ENCODE data around the gene IMPACT.
A peak's percentile ranks its signal among the peaks of the same experiment; 100 is the strongest.

IMPACT gene, protein sequence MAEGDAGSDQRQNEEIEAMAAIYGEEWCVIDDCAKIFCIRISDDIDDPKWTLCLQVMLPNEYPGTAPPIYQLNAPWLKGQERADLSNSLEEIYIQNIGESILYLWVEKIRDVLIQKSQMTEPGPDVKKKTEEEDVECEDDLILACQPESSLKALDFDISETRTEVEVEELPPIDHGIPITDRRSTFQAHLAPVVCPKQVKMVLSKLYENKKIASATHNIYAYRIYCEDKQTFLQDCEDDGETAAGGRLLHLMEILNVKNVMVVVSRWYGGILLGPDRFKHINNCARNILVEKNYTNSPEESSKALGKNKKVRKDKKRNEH

GRCh38 chr18:24426398-24427294 lies at the start of gene IMPACT:
Gene IMPACT (plus strand): TSS chr18:24426670. CDS start chr18:24426757, 87 bp downstream.
- DNase-seq (ENCODE audit: low spot score) (peak; percentile 89), ATAC-seq (ENCODE audit: low read depth) (peak; percentile 92)
- H3K27me3 ChIP-seq (ENCODE audit: insufficient read depth, poor library complexity, severe bottlenecking): no peaks in the 10 kb centered on the region
- peaks cover 33% of the 10 kb centered on the region for H3K36me3 ChIP-seq (ENCODE audit: low read depth)
- H3K9me3 ChIP-seq (ENCODE audit: severe bottlenecking): no peaks in the 10 kb centered on the region
- TF ChIP-seq, protein P1, sequence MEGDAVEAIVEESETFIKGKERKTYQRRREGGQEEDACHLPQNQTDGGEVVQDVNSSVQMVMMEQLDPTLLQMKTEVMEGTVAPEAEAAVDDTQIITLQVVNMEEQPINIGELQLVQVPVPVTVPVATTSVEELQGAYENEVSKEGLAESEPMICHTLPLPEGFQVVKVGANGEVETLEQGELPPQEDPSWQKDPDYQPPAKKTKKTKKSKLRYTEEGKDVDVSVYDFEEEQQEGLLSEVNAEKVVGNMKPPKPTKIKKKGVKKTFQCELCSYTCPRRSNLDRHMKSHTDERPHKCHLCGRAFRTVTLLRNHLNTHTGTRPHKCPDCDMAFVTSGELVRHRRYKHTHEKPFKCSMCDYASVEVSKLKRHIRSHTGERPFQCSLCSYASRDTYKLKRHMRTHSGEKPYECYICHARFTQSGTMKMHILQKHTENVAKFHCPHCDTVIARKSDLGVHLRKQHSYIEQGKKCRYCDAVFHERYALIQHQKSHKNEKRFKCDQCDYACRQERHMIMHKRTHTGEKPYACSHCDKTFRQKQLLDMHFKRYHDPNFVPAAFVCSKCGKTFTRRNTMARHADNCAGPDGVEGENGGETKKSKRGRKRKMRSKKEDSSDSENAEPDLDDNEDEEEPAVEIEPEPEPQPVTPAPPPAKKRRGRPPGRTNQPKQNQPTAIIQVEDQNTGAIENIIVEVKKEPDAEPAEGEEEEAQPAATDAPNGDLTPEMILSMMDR (IDR thresholded peaks at IDR 0.05; ENCODE audit: poor library complexity, severe bottlenecking): no peak
- H3K4me1 ChIP-seq (ENCODE audit: insufficient read depth, poor library complexity, severe bottlenecking): peaks cover 13% of the 10 kb centered on the region
- peak within 1 kb of the TSS; percentile 60 for H3K27ac ChIP-seq (ENCODE audit: poor library complexity, severe bottlenecking)
- peak within 1 kb of the TSS; percentile 61 for H3K4me3 ChIP-seq (ENCODE audit: severe bottlenecking)

DNA sequence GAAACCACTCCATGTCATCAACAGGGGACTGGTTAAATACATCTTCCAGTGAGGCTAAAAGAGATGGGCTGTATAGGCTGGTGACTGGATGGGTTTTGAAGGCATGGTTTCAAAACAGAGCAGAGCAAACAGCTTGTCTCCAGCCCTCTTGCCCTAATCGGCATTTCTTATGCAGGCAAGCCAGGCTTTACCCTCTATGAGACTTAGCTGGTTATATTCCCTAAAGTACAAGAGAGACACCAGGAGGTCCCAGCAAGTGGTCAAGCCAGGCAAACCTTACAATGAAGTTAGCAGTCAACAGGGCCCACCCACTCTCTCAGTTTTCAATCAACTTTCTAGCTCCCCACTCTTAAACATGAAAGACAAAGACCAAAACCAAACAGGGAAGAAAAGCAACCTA lies 47.9 kb upstream of the IMPACT start:
- H3K4me3 ChIP-seq (ENCODE audit: severe bottlenecking): no peak overlapping the region
- ATAC-seq (ENCODE audit: low read depth) (no peak), DNase-seq (ENCODE audit: low spot score) (no peak)
- TF ChIP-seq, protein P1 (IDR thresholded peaks at IDR 0.05; ENCODE audit: poor library complexity, severe bottlenecking): no peak
- H3K9me3 ChIP-seq (ENCODE audit: severe bottlenecking): no peaks in the 10 kb centered on the region
- H3K4me1 ChIP-seq (ENCODE audit: insufficient read depth, poor library complexity, severe bottlenecking): peaks cover 3% of the 10 kb centered on the region
- no peak overlapping the region for H3K27ac ChIP-seq (ENCODE audit: poor library complexity, severe bottlenecking)
- H3K36me3 ChIP-seq (ENCODE audit: low read depth): no peaks in the 10 kb centered on the region
- no peaks in the 10 kb centered on the region for H3K27me3 ChIP-seq (ENCODE audit: insufficient read depth, poor library complexity, severe bottlenecking)

- TF ChIP-seq, protein P1 (IDR thresholded peaks at IDR 0.05; ENCODE audit: poor library complexity, severe bottlenecking): no peak
- Histone ChIP-seq H3K27ac (ENCODE audit: poor library complexity, severe bottlenecking) (no peak overlapping the region), H3K9me3 (ENCODE audit: severe bottlenecking) (no peaks in the 10 kb centered on the region), H3K36me3 (ENCODE audit: low read depth) (no peaks in the 10 kb centered on the region), H3K27me3 (ENCODE audit: insufficient read depth, poor library complexity, severe bottlenecking) (no peaks in the 10 kb centered on the region), H3K4me3 (ENCODE audit: severe bottlenecking) (no peak overlapping the region), H3K4me1 (ENCODE audit: insufficient read depth, poor library complexity, severe bottlenecking) (no peaks in the 10 kb centered on the region)
- DNase-seq (ENCODE audit: low spot score) (no peak), ATAC-seq (ENCODE audit: low read depth) (no peak)
Observed at GRCh38 chr18:24380163-24380747, 46.2 kb upstream of the IMPACT start.

- H3K4me1 ChIP-seq (ENCODE audit: insufficient read depth, poor library complexity, severe bottlenecking): no peaks in the 10 kb centered on the region
- no peaks in the 10 kb centered on the region for H3K9me3 ChIP-seq (ENCODE audit: severe bottlenecking)
- H3K27me3 ChIP-seq (ENCODE audit: insufficient read depth, poor library complexity, severe bottlenecking): no peaks in the 10 kb centered on the region
- no peak overlapping the region for H3K27ac ChIP-seq (ENCODE audit: poor library complexity, severe bottlenecking)
- no peaks in the 10 kb centered on the region for H3K36me3 ChIP-seq (ENCODE audit: low read depth)
- ATAC-seq (ENCODE audit: low read depth) (no peak), DNase-seq (ENCODE audit: low spot score) (no peak)
- H3K4me3 ChIP-seq (ENCODE audit: severe bottlenecking): no peak overlapping the region
- TF ChIP-seq, protein P1 (IDR thresholded peaks at IDR 0.05; ENCODE audit: poor library complexity, severe bottlenecking): no peak
Observed at GRCh38 chr18:24381126-24381525, 45.3 kb upstream of the IMPACT start.

All from RWPE2 (cell line).